Tibial nerve (tissue), 4 donors: ENCODE results near the gene MUC22. TPM values are rescaled to one million over a fixed set of nuclear protein-coding genes. Genes with fewer than 3 reads are reported as not detected.
"Not testable (repeated sequence)": the region's sequence is repeated elsewhere in the genome, so short reads cannot be mapped to it uniquely, and the experiment has no call there.

ENCODE experiments used
- DNase-seq, 2 donors: peaks; one replicate each; pipeline ENCODE4 v3.0.0-alpha.2; 2019; ENCODE audit warnings: low spot score in 2 of 2
- H3K27ac ChIP-seq, 4 donors: fragments of 200-600 bp; sonication (generic) in 3 of 4; one replicate each; pipeline ENCODE4 v1.5.1; 2017 to 2019; ENCODE audit warnings: mild to moderate bottlenecking in 1 of 4
- H3K27me3 ChIP-seq, 2 donors: fragments of 200-600 bp; sonication (generic) in 1 of 2; one replicate each; pipeline versions ENCODE4 v1.5.1 to v1.6.0; 2017 to 2019
- H3K36me3 ChIP-seq, 3 donors: fragments of 200-600 bp; sonication (generic); one replicate each; pipeline ENCODE4 v1.5.1; 2018 to 2019
- H3K4me1 ChIP-seq, 4 donors: fragments of 200-600 bp; sonication (generic) in 3 of 4; one replicate each; pipeline ENCODE4 v1.5.1; 2017 to 2019
- H3K4me3 ChIP-seq, 4 donors: fragments of 200-600 bp; sonication (generic) in 3 of 4; one replicate each; pipeline ENCODE4 v1.5.1; 2017 to 2019; ENCODE audit warnings: mild to moderate bottlenecking in 1 of 4, moderate library complexity in 1 of 4
- H3K9me3 ChIP-seq, 4 donors: fragments of 200-600 bp; sonication (generic) in 3 of 4; one replicate each; pipeline ENCODE4 v1.5.1; 2017 to 2019
- EP300 ChIP-seq, 2 donors: sonication (generic); formaldehyde crosslinking; IDR thresholded peaks; one replicate each; pipeline ENCODE4 v1.6.1; 2017; ENCODE audit warnings: antibody characterized with exemption in 2 of 2, mild to moderate bottlenecking in 1 of 2
- POLR2A ChIP-seq, 2 donors: fragments of 450-650 bp; IDR thresholded peaks; one replicate each; pipeline ENCODE4 v1.6.1; 2017; ENCODE audit warnings: antibody characterized with exemption in 2 of 2, mild to moderate bottlenecking in 2 of 2, moderate library complexity in 2 of 2
- WGBS, 2 donors: methylation state at CpG; one replicate each; pipeline ENCODE4 v1.1.5; 2018; 5-methylcytosine and 5-hydroxymethylcytosine counted together
- total RNA-seq, 4 donors: library from RNA; depleted of rRNA; stranded (reverse); fragments of >200 nt; gene quantifications; one replicate each; pipeline ENCODE4 v1.1.0, GENCODE V29; 2016
- TF ChIP-seq, protein P1 (sequence below), 5 experiments: fragments of 200-600 bp in 3 of 5; fragments of 450-650 bp in 2 of 5; sonication (generic) in 3 of 5; IDR thresholded peaks; one replicate each; pipeline ENCODE4 v1.5.1; 2016 to 2019; ENCODE audit warnings: antibody characterized with exemption in 5 of 5, mild to moderate bottlenecking in 3 of 5, moderate library complexity in 2 of 5

Gene MUC22
- total RNA-seq, 4 donors from 2014 or later, result not detected

DNA sequence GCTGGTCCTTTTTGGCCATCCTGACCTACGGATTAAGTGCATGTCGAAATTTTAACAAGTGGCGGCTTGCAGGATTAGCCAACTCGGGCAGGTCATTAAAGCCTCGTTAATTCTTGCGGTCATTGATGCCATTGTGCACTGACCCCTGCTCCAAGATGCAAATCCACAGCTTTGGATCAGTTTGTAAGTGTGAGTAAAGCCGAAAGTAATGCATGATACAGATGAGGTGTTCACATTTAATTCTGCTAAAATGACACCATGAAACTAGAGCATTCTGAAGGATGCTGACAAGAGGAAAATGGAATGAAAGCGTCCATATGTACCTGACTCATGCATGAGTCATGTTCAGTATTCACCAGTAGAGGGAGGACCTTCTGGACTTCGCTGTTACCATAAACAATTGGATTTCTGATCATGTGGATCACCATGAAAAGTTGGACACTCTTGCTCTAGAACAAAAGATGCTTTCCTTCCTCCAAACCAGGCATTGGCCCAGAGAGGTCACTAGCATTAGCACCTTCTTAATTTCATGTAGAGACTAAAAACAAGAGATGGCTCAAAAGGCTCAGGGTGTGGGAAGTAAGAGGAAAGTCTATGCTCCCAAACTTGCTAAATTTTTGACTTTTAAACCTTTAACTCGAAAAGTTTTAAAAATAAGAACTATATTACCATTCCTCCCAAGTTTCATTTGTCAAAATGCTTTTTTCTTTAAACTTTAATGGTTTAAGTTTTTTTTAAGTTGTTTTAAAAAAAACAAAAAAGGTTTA is 48.0 kb downstream of the MUC22 start:
- no peaks in the 10 kb centered on the region for H3K27me3 ChIP-seq
- H3K36me3 ChIP-seq, result no peaks in the 10 kb centered on the region
- no peak overlapping the region for H3K4me3 ChIP-seq
- no peaks in the 10 kb centered on the region for H3K9me3 ChIP-seq
- WGBS, 2 donors, result 64 to 70% methylated on average over 10 of the region's 10 CpGs
- TF ChIP-seq POLR2A (IDR thresholded peaks at IDR 0.05) (no peak), EP300 (IDR thresholded peaks at IDR 0.05) (no peak)
- TF ChIP-seq, protein P1, sequence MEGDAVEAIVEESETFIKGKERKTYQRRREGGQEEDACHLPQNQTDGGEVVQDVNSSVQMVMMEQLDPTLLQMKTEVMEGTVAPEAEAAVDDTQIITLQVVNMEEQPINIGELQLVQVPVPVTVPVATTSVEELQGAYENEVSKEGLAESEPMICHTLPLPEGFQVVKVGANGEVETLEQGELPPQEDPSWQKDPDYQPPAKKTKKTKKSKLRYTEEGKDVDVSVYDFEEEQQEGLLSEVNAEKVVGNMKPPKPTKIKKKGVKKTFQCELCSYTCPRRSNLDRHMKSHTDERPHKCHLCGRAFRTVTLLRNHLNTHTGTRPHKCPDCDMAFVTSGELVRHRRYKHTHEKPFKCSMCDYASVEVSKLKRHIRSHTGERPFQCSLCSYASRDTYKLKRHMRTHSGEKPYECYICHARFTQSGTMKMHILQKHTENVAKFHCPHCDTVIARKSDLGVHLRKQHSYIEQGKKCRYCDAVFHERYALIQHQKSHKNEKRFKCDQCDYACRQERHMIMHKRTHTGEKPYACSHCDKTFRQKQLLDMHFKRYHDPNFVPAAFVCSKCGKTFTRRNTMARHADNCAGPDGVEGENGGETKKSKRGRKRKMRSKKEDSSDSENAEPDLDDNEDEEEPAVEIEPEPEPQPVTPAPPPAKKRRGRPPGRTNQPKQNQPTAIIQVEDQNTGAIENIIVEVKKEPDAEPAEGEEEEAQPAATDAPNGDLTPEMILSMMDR (IDR thresholded peaks at IDR 0.05), result peak in 4 of 5 experiments; percentile 23 to 43 (median 28)
- H3K4me1 ChIP-seq, result no peaks in the 10 kb centered on the region
- H3K27ac ChIP-seq, result no peak overlapping the region
- no peak for DNase-seq

DNA sequence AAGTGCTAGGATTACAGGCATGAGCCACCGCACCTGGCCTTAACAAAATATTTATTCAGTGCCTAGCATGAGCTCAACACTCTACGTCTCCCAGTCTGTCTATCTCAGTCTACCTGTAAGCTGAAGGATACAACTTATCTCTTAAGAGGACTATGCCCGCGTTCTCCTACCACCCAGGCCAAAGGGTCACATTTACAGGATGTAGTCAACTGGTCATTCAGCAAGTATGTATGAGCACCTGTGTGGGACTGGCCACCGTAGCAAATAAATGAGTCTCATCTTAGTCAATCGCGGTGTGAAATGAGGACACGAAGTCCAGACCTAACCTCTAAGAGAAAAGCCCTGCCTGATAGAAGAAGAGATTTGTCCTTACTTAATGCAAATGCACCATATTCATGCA is 49.9 kb downstream of the MUC22 start:
- WGBS, 2 donors, result 93 to 96% methylated on average over 8 of the region's 8 CpGs
- Histone ChIP-seq H3K4me1 (no peaks in the 10 kb centered on the region), H3K27ac (no peak overlapping the region), H3K4me3 (no peak overlapping the region), H3K9me3 (no peaks in the 10 kb centered on the region), H3K36me3 (no peaks in the 10 kb centered on the region), H3K27me3 (no peaks in the 10 kb centered on the region)
- DNase-seq, result no peak
- TF ChIP-seq EP300 (IDR thresholded peaks at IDR 0.05) (no peak), POLR2A (IDR thresholded peaks at IDR 0.05) (no peak)
- TF ChIP-seq, protein P1 (IDR thresholded peaks at IDR 0.05), result no peak

DNA sequence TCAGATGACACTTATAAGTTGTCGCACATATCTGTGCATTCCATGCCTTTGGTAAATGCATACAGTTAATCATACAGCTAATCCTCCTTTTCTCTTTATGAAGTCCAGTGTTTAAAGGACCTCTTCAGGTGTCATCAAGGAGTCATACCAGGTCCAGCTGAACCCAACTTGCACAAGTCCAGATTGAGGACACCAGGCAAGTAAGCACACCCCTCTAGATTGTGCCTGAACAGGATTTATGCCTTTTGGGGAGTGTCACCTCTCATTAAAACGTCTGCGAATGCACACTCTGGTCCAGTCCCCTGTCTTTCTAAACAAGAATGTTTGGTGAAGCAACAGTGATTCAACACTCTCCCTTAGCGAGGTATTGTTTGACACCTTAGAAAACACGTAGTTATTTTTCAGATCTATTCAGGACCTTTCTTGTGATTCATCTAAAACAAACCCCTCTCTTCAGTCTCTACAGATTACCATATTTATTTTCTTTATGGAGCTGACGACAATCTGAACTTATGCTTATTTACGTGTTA is 53.7 kb downstream of the MUC22 start:
- H3K27ac ChIP-seq, result no peak overlapping the region
- no peaks in the 10 kb centered on the region for H3K9me3 ChIP-seq
- 81 to 91% methylated on average over 7 of the region's 7 CpGs for WGBS, 2 donors
- no peak for TF ChIP-seq EP300 (IDR thresholded peaks at IDR 0.05)
- TF ChIP-seq, protein P1 (IDR thresholded peaks at IDR 0.05), result no peak
- TF ChIP-seq POLR2A (IDR thresholded peaks at IDR 0.05), result no peak
- no peak for DNase-seq
- no peak overlapping the region for H3K4me3 ChIP-seq
- no peaks in the 10 kb centered on the region for H3K27me3 ChIP-seq
- peaks cover 0 to 7% (median 0%) of the 10 kb centered on the region in 4 donors for H3K4me1 ChIP-seq
- H3K36me3 ChIP-seq, result no peaks in the 10 kb centered on the region

DNA sequence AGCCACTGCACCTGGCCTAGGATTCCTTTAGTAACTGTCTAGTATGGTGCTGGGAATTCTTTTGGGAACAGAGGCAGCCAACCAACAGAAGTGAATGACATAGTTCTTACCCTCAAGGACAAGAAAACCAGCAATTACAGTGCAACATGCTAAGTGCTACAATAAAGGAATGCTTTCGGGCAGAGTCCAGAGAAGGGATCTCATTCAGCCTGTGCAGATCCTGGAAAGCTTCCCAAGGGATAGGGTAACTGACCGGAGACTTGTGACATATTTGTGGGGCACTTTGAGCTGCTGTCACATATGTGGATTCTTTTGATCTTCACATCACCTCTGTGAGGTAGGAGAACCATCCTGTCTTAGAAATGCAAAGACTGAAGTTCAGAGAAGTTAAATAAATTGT is 55.3 kb downstream of the MUC22 start:
- TF ChIP-seq EP300 (IDR thresholded peaks at IDR 0.05), result no peak
- TF ChIP-seq, protein P1 (IDR thresholded peaks at IDR 0.05), result no peak
- no peaks in the 10 kb centered on the region for H3K9me3 ChIP-seq
- H3K4me3 ChIP-seq, result no peak overlapping the region
- WGBS, 2 donors, result 24 to 34% methylated on average over 2 of the region's 2 CpGs
- no peaks in the 10 kb centered on the region for H3K27me3 ChIP-seq
- no peak overlapping the region for H3K27ac ChIP-seq
- DNase-seq, result no peak
- H3K36me3 ChIP-seq, result no peaks in the 10 kb centered on the region
- H3K4me1 ChIP-seq, result peaks cover 0 to 16% (median 0%) of the 10 kb centered on the region in 4 donors

DNA sequence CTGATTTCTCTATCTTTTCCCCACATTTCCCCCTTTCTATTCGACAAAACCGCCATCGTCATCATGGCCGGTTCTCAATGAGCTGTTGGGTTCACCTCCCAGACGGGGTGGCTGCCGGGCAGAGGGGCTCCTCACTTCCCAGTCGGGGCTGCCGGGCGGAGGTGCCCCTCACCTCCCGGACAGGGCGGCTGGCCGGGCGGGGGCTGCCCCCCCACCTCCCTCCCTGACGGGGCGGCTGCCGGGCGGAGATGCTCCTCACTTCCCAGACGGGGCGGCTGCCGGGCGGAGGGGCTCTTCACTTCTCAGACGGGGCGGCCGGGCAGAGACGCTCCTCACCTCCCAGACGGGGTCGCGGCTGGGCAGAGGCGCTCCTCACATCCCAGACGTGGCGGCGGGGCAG is 56.8 kb downstream of the MUC22 start:
- not testable (repeated sequence) for H3K36me3 ChIP-seq, H3K4me3 ChIP-seq, H3K27ac ChIP-seq, DNase-seq, H3K9me3 ChIP-seq, H3K27me3 ChIP-seq
- 77 to 93% methylated on average over 8 to 20 of the region's 32 CpGs for WGBS, 2 donors
- peaks cover 0 to 24% (median 2%) of the 10 kb centered on the region in 4 donors for H3K4me1 ChIP-seq

DNA sequence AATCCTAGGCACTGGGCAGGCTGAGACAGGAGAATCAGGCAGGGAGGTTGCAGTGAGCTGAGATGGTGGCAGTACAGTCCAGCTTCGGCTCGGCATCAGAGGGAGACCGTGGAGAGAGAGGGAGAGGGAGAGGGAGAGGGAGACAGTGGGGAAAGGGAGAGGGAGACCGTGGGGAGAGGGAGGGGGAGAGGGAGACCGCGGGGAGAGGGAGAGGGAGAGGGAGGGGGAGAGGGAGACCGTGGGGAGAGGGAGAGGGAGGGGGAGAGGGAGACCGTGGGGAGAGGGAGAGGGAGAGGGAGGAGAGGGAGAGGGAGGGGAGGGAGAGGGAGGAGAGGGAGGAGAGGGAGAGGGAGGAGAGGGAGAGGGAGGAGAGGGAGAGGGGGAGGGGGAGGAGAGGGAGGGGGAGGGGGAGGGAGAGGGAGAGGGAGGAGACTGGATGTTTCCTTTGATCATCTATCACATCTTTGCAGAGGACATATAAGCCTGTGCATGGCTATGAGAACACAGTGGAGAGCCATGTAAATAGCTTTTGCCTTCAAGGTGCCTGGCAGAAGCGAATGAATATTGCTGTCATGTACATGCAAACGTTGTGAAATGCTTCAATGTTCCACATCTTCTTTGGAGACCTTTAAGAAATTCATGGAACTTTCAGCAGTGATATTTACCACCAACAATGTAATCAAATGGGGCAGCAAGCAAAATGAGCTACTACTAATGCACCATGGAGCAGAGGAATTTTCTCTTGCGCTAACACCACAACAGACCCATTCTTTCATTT is 57.8 kb downstream of the MUC22 start:
- 36 to 45% methylated on average over 7 of the region's 11 CpGs for WGBS, 2 donors
- Histone ChIP-seq H3K4me1 (peaks cover 0 to 34% (median 6%) of the 10 kb centered on the region in 4 donors), H3K27ac (peak overlapping the region in 1 of 4 donors; percentile 24)
- H3K36me3 ChIP-seq, H3K9me3 ChIP-seq, H3K27me3 ChIP-seq, H3K4me3 ChIP-seq, DNase-seq: not testable (repeated sequence)
